HG03565 (cell line): ENCODE results near the gene CDC123.
"Not testable (repeated sequence)": the region's sequence is repeated elsewhere in the genome, so short reads cannot be mapped to it uniquely, and the experiment has no call there.

Experiments used
- ATAC-seq: cut with Tn5 transposase; IDR thresholded peaks from one replicate; pipeline ENCODE4 v1.9.1; 2021; ENCODE audit warnings: mild to moderate bottlenecking, moderate library complexity; ENCODE audit not compliant: unreplicated experiment

The CDC123 gene

DNA sequence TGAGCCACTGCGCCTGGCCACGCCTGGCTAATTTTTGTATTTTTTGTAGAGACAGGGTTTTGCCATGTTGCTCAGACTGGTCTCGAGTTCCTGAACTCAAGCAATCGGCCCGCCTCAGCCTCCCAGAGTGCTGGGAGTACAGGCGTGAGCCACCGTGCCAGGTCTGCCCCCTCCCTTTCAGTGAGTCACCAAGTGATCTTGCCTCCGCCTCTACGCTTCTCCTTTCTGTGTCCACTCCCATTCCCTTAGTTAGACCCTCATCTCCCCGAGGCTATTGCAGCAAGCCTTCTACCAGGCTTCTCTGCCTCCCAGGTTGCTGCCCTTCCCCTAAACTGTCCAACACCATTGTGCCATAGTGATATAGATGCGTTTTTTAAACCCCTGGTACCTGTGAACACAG lies 32.9 kb downstream of the CDC123 start:
- no peak for ATAC-seq

DNA sequence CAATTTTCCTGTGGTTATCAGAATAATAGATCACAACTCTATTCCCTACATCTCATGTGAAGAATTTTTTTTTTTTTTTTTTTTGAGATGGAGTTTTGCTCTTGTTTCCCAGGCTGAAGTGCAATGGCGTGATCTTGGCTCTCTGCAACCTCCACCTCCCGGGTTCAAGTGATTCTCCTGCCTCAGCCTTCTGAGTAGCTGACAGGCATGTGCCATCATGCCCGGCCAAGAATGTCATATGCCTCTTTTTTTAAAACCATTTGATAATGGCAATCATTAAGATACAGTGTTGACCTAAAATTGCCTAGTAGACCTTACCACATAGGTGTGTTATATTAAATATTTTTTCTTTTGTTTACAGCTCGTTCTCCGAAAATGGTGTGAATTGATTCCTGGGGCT lies 38.7 kb downstream of the CDC123 start:
- not testable (repeated sequence) for ATAC-seq

DNA sequence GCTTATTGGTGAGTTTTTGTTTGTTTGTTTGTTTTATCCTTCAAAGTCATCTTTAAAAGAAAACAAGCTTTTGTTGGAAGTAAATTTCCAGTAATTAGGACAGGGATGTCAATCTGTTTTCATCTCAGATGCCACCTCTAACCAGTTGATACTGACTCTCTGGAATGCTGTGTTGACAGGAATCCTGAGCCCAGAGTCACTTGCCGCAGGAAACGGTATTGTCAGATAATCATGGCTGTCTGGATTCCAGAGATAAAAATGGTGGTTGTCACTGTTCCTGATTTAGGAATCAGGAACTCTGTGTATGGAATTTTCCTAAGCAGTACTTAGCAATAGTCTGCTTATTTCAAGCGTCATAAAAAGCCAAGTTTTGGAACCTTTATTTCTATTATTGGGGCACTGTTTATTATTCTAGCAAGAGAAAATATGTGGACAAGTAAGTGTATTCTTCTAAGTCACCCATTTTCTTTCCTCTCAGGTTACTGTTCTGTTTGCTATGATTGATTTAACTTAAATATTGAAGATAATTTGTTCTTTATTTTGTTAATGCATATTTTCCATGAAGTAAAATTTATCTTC lies 39.2 kb downstream of the CDC123 start:
- ATAC-seq, result no peak

DNA sequence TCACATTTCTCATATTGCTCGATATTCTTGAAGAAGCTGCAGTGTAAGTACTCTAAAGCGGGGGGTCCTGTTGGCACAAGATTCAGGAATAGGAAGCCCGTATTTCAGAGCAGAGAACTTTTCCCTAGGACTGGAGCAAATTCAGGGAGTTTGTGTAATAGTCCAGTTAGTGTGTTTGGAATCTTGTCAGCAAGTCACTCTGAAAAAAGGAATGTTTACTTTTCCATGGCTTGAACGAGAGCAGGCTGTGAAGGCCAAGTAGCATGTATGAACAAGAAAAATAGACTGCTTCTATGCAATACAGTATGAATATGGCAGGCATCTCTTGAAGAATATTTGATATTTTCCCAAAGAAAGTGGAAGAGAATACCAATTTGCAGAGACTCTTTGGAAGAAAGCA lies 39.8 kb downstream of the CDC123 start:
- ATAC-seq, result no peak

DNA sequence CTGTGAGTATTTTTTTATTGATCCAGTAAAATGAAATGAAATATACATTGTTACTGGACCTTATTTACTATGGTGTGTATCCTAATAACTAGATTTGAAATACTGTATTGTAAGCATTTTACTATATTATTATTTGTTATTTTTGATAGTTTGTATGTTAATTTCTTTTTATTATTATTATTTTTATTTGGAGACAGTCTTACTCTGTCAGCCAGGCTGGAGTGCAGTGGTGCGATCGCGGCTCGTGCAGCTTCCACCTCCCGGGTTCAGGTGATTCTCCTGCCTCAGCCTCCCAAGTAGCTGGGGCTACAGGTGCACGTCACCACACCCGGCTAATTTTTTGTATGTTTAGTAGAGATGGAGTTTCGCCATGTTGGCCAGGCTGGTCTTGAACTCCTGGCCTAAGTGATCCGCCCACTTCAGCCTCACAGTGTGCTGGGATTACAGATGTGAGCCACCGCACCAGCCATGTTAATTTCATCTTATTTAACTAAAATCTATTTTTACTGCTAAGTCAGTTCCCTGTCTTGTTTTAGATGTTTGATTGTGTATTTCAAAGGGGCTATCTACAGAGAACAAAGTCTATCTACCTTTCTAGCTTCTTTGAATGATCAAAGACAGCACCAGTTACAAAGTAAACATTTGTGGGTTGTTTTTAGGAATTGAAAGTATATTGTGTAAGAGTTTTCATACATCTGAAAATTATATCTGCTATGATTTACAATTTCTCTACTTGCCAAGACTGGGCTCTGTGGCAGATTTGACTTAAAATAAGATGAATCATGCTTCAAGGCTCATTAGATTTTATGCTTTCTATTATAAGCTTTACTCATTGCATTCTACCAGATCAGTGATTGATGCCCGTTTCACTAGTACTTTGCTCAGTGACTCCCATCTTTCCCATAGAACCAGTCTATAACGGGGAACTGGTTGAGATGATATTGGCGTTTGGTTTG lies 41.6 kb downstream of the CDC123 start:
- no peak for ATAC-seq

DNA sequence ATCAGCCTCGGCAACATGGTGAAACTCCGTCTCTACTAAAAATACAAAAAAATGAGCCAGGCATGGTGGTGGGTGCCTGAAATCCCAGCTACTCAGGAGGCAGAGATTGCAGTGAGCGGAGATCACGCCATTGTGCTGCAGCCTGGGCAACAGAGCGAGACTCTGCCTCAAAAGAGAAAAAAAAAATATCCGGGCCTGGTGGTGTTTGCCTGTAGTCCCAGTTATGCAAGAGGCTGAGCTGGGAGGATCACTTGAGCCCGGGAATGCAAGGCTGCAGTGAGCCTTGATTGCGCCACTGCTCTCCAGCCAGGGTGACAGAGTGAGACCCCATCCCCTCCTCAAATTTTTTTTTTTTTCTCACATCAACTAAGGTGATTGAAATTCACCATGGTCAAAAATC lies 42.8 kb downstream of the CDC123 start:
- no peak for ATAC-seq

DNA sequence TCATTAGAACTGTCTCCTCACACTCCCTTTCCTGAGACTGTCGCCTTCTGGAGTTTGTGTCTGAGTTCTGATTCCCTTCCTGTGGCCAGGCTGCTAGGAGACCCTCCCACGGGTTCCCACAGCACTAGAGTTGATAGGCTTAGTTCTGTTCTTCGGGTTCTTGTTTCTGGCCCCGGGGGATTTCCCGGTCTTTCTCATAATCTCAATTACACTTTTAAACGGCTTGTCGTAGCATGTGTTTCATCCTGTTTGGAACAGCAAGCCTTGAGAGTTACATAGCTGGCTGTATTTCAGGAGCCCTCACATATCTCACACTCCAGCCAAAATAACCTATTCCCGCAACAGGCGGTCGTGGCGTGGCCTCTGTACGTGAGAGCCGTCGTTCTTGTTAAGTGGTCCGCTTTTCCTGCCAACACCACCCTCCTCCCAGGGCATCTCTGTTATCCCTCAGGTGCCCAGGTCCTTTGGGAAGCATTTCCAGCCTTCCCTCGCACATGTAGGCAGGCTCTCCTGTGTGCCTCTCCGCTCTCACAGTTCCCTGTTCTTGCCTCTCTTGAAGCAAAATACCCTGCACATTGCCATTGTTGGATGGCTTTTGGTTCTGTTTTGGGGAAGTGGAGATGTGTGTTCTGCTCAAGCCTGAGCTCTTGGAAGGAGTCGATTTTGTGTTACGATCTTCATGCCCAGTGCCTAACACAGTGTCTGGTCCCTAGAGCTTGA lies 46.0 kb downstream of the CDC123 start:
- ATAC-seq, result no peak

DNA sequence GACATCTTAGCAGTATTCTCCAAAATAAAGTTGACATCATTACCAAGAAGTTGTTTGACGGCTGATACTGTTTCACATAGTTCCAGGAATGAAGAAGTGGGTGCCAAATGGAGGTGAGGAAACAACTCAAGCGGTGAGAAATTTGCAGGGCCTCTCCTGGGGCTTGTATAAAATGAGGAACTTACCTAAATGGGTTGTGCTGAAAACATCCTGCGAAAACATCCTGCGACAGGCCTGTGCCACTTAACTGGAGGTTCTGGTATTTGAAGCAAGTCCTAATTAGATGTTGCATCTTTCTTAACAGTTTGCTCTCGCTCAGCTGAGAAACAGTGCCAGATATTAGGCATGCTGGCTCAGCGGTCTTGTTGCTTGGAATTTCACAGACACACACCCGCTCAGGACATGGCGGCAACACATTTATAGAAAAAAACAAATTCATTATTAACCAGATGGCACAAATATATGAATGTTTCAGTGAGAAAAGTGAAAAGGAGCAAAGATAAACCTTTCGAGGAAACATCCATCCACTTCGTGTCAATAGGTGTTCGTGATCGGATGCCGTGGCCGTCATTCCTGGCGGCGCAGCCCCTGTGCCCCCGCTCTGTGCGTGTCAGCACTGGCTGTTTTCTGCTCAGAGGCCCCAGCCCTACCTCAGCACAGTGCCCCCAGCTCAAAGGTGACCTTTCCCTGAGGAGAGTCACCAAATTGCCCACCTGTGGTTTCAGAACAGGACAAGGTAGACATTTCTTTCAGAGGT lies 48.1 kb downstream of the CDC123 start:
- ATAC-seq, result no peak

DNA sequence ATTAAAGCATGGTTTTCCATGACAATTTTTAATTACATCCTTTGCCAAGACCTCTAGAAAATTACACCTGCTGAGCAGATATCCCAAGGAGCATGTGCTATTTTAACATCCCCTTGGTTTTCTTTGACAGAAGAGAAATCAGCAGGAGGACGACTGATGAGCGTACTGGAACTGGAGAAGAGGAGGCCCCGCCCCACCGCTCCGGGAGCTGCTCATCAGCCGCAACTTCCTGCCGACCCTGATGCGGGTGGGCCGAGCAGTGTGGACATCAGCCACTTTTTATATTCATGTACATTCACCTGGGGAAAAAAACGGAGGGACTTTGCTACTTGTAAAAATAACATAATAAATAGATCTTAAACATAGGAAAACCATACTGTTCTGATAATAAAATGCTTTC lies 54.2 kb downstream of the CDC123 start:
- ATAC-seq, result no peak

DNA sequence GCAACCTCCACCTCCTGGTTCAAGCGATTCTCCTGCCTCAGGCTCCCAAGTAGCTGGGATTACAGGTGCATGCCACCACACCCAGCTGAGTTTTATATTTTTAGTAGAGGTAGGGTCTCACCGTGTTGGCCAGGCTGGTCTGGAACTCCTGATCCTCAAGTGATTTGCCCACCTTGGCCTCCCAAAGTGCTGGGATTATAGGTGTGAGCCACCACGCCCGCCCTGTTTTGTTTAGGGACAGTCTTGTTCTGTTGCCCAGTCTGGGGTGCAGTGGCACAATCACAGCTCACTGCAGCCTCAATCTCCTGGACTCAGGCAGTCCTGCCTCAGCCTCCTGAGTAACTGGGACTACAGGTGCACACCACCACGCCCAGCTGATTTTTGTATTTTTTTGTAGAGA lies 54.7 kb downstream of the CDC123 start:
- ATAC-seq, result not testable (repeated sequence)

DNA sequence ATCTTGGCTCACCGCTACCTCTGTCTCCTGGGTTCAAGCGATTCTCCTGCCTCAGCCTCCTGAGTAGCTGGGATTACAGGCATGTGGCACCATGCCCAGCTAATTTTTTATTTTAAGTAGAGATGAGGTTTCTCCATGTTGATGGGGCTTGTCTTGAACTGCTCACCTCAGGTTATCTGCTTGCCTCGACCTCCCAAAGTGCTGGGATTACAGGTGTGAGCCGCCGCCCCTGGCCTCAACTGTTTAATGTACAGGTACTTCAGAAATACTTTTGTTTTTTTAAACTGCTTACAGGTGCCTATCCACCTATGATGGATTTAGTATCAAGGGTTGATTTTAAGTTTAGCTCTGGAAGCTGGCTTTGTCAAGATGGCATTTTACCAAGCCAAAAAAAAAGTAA lies 55.6 kb downstream of the CDC123 start:
- ATAC-seq, result no peak

DNA sequence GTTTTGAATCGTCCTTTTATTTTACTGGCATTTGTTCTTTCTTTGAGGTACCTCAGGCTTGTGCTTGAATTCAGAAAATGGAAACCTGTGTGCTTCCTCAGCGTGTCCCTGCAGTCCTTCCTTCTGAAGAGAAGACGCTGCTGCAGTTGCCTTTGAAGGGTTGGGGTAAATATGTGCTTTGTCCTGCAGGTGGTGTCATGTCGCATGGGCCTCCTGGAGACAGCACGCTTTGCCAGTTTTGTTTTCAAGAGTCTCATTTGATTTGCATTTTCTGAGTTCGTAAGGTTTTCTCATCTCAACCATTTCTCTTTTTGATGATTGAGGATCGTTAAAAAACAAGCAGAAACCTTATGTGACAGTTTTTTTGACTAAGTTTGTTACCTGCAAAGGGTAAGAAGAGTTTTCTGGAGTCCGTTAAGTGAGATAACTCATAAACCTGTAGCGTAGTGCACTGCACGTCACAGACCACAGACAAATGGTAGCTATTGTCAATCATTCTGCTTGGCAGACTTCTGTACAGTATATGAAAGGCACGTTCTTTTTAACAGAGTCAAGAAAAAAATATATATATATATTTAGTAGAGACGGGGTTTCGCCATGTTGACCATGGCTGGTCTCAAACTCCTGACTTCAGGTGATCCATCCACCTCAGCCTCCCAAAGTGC lies 57.0 kb downstream of the CDC123 start:
- no peak for ATAC-seq

DNA sequence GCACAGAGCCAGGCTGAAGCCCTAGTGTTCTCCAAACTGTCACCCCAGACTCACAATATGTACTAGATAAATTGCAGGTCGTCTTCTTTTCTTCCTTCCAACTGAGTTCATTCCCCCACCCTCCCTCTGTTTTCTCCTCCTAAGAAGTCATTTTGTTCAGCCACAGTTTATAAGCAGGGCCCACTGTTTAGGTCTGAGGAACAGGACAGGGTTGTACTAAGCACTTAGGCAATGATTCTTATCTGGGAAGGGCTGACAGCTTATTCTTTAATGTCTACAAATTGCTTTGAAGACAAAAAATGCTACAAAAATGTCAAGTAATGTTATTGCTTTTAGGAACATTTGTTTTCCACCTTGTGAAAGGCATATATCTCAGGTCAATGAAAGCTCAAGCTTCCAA lies 59.1 kb downstream of the CDC123 start:
- ATAC-seq, result no peak

DNA sequence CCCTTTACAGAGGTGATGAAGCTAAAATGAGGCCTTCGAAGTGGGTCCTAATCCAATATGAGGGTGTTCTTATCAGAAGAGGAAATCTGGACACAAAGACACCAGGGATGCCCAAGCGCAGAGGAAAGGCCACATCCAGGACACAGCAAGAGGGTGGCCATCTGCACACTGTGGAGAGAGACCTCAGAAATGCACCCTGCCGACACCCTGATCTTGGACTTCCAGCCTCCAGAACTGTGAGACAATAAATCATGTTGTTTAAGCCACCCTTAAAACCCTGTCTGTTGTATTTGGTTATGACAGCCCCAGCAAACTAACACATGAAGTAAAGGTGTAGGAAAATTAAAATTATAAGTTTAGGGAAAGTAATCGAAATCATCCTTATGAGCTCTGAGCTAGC lies 64.0 kb downstream of the CDC123 start:
- ATAC-seq, result no peak

DNA sequence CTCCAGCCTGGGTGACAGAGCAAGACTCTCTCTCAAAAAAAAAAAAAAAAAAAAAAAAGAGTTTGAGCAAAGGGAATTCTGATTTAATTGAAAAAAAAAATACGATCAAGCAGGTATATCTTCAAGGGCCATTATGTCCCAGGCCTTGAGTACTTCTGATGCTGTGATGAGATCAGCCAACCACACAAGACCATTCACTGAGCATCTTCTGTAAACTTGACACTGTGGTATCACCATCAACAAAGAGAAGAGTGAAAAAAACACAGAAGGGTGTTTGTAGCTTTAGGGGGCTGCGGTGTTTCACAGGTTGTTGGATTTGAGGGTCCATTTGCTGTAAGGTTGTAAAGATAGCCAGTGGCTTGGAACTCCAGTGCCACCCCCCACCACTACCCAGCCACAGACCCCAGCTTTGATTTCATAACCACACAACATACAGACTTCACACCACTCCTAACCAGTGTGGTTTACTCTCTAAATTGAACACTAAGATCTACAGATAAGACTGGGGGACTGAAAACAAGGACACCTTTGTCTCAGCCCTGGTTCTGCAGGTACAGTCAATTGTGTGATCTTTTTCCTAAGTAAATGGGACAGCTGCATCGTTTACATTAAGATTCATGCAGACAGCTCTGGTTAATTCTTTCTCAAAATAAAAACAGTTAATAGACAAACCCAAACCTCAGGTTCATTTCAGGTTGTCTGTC lies 66.4 kb downstream of the CDC123 start:
- ATAC-seq, result no peak

DNA sequence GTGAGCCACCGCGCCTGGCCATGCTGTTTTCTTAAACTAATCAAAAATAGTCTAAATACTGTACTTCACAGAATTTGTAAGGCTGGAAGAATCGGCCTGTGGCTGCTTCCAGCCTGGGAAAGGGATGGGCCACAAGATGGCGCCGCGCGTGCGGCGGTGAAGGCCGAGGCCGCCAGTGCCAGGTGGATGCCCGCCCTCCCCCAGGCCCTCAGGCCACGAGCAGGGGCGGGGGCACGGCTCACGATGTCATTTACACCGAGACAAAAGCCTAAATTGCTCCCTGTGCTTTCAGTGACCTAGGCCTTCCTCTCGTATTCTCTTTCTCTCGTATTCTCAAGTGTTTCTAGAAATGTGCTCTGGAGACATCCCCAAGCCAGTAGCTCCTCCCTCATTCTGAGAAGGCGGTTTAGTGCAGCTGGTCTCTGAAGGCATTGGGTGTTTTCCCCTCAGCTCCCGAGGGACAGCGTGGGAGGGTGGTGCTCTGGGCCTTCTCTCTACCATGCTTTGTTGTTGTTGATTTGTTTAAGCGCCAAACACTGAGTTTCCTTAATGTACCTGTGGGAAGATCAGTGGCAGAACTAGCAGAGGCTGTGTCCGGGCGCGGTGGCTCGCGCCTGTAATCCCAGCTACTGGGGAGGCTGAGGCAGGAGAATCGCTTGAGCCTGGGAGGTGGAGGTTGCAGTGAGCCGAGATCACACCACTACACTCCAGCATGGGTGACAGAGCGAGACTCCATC lies 68.4 kb downstream of the CDC123 start:
- peak; percentile 84 for ATAC-seq

DNA sequence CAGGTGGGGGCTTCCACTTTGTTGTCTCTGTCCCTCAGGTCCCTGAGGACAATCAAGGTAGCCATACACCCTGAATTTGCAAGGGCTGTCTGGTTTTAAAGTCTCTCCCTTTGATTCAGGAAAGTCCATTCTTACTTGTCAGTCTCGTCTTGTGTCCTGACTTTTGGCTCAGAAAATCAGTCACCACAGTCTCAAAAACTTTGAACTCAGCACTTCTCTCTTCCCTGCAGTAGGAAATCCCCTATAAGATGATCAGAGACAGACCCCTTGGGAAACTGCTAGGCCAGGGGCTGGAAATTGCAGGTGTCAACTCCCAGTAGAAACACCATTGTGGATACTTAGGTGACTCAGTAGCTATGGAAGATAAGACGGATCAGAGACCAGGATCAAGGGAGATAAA lies 73.1 kb downstream of the CDC123 start:
- no peak for ATAC-seq

DNA sequence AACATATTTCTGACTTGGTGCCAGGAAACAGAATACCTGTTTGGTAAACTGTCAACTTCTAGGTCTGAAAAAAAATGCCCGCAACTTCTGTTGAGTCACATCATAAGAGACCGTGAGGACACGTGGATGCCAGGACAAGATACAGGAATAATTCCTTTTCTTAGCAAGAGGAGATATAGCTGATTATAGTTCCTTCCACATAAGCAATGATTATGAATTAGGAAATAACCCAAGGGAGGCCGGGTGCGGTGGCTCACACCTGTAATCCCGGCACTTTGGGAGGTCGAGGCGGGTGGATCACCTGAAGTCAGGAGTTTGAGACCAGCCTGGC lies 75.2 kb downstream of the CDC123 start:
- no peak for ATAC-seq

DNA sequence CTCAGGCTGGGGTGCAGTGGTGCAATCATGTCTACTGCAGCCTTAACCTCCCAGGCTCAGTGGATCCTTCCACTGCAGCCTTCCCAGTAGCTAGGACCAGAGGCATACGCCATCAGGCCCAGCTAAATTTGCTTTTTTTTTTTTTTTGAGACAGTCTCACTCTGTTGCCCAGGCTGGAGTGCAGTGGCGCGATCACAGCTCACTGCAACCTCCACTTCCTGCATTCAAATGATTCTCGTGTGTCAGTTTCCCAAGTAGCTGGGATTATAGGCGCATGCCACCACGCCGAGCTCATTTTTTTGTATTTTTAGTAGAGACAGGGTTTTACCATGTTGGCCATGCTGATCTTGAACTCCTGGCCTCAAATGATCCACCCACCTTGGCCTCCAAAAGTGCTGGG lies 81.9 kb downstream of the CDC123 start:
- not testable (repeated sequence) for ATAC-seq
